HG03354 (cell line): ENCODE measurements around the gene RPS15.
"Not testable (repeated sequence)": the region's sequence is repeated elsewhere in the genome, so short reads cannot be mapped to it uniquely, and the experiment has no call there.

Experiments used
- ATAC-seq: cut with Tn5 transposase; IDR thresholded peaks from one replicate; pipeline ENCODE4 v1.9.1; 2021; ENCODE audit warnings: mild to moderate bottlenecking; ENCODE audit not compliant: unreplicated experiment, poor library complexity, severe bottlenecking

RPS15 gene

DNA sequence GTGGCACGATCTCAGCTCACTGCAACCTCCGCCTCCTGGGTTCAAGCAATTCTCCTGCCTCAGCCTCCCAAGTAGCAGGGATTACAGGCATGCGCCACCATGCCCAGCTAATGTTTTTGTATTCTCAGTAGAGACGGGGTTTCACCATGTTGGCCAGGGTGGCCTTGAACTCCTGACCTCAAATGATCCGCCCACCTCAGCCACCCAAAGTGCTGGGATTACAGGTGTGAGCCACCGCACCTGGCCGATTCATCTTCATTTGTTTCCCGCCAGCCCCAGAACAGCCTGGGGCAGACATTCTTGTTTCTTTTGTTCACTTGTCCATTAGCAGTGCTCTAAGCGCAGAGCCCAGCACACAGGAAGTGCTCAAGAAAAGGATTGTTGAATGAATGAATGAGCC is 38.9 kb downstream of the RPS15 start:
- not testable (repeated sequence) for ATAC-seq

GRCh38 chr19:1478934-1479707 is 40.9 kb downstream of the RPS15 start, which contains the start of gene C19orf25:
C19orf25 (minus strand) TSS chr19:1479215; CDS start chr19:1478903, 312 bp downstream.
- peak; percentile 88 for ATAC-seq

DNA sequence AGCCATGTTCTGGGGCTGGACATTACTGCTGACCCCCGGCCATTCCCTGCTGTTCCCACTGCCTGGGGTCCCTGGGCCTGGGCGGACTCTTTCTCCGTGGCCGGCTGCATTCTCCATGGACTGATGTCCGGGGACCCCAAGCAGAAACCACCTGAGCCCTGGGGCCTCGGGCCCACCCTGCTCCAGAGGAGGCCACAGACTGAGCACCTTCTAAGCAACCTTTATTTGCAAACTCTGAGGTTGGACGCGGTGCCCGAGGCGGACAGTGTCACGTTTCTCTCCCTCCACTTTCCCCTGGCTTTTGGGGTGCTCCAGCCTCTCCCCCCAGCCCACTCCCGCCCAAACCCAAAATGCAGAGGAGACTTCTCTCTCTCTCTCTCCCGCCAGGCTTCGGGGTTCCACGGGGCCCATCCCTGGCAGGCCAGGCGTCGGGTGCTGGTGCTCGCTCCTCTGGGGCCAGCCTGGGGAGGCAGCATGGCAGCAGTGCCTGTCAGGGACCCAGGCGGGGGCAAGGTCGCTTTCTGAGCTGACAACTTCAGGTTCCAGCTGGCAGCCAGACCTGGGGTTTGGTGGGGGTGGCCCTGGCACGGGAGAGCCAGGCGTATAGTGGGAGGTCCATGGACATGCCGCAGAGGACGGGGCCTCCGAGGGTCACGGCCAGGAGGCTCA is 43.2 kb downstream of the RPS15 start:
- no peak for ATAC-seq

- ATAC-seq, result no peak
Measured at GRCh38 chr19:1481893-1482360, 43.7 kb downstream of the RPS15 start.

- no peak for ATAC-seq
Measured at GRCh38 chr19:1482361-1483130, 44.4 kb downstream of the RPS15 start.

GRCh38 chr19:1483131-1483978 is 45.2 kb downstream of the RPS15 start:
- no peak for ATAC-seq

DNA sequence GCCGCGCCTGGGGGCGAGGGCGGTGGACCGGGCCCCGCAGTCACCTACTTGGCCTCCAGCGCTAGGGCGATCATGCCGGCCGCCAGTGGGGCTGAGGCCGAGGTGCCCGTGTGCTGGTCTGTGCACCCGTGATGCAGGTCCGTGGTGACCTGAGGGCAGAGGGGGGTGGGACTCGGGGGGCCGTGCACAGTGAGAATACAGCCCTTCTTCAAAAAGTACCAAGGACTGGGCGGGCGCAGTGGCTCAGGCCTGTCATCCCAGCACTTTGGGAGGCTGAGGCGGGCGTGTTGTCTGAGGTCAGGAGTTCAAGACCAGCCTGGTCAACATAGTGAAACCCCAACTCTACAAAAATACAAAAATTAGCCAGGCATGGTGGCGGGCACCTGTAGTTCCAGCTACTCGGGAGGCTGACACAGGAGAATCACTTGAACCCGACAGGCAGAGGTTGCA is 45.8 kb downstream of the RPS15 start:
- ATAC-seq, result no peak

GRCh38 chr19:1486720-1487575 is 48.8 kb downstream of the RPS15 start:
- no peak for ATAC-seq

GRCh38 chr19:1487576-1488281 is 49.5 kb downstream of the RPS15 start:
- ATAC-seq, result no peak

DNA sequence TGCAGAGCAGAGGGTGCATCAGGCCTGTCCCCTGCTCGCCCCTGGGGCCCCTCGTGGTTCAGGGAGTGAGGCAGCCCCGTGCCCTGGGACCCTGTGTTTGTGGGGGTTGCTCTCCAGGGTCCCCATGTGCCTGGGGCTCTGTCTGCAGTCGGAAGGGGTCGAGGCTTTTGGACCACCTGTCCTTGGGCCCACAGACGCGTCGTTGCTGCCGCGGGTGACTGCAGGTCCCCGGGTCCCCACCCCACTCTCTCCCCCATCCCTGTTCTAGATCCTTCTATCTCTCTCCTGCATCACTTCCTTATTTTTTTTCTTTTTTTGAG is 50.0 kb downstream of the RPS15 start:
- ATAC-seq, result no peak

DNA sequence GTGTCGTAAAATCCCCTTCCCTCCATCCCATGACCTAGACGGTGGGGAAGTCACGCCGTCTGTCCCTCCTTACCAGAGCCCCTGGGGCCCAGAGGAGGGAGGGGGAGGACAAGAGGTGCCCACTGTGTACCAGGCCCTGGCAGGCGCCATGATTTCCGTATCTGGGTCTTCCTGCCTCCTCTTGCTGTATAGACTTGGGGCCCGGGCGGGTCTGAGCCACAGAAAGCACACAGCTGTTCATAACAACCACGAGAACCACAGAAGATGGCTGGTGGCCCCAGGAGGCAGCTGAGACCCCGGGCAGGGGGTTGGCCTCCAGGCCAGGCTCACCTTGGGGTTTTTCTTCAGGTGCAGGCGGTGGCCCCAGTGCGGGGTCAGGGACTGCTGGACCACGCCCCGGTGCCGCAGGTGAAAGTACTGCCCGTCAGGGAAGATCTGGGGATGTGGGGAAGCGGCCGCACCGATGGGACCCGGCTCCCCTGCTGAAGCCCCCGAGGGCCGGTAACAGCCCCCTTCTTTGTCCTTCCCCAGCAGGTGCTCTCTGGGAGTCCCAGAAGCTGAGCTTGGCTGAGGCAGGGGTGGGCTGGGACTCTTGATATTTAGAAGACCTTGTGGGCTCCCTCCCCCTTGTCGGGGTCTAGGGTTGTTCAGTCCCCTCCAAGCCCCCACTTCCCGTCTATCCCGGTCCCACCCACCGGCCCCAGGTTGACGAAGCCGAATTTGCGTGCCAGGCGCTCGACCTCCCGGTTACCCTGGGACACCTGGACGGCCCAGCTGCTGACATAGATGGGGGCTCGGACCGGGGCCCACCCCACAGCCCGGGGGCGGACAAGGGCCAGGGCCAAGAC is 51.5 kb downstream of the RPS15 start:
- no peak for ATAC-seq
